ENCODE measurements around the gene SMIM27.

GRCh38 chr9:32516241-32516640, 35.9 kb upstream of the SMIM27 start:
- TF ChIP-seq, protein P1, sequence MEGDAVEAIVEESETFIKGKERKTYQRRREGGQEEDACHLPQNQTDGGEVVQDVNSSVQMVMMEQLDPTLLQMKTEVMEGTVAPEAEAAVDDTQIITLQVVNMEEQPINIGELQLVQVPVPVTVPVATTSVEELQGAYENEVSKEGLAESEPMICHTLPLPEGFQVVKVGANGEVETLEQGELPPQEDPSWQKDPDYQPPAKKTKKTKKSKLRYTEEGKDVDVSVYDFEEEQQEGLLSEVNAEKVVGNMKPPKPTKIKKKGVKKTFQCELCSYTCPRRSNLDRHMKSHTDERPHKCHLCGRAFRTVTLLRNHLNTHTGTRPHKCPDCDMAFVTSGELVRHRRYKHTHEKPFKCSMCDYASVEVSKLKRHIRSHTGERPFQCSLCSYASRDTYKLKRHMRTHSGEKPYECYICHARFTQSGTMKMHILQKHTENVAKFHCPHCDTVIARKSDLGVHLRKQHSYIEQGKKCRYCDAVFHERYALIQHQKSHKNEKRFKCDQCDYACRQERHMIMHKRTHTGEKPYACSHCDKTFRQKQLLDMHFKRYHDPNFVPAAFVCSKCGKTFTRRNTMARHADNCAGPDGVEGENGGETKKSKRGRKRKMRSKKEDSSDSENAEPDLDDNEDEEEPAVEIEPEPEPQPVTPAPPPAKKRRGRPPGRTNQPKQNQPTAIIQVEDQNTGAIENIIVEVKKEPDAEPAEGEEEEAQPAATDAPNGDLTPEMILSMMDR (IDR thresholded peaks at IDR 0.05; ENCODE audit: low read depth, low read length): no peak
- TF ChIP-seq EZH2phosphoT487 (IDR thresholded peaks at IDR 0.05; ENCODE audit: low read depth): no peak
